HG03342 (cell line): ENCODE results near the gene SMAD3.

ENCODE experiments used
- ATAC-seq: cut with Tn5 transposase; IDR thresholded peaks from one replicate; pipeline ENCODE4 v1.9.1; 2021; ENCODE audit warnings: mild to moderate bottlenecking, moderate library complexity; ENCODE audit not compliant: unreplicated experiment

The SMAD3 gene

GRCh38 chr15:67035886-67036285 lies 29.5 kb upstream of the SMAD3 start:
- ATAC-seq: no peak

- no peak for ATAC-seq
These were observed 28.4 kb upstream of the SMAD3 start for GRCh38 chr15:67036775-67037555.

GRCh38 chr15:67037694-67038093 lies 27.7 kb upstream of the SMAD3 start:
- no peak for ATAC-seq

GRCh38 chr15:67038736-67039135 lies 26.7 kb upstream of the SMAD3 start:
- no peak for ATAC-seq

GRCh38 chr15:67039384-67040075 lies 25.9 kb upstream of the SMAD3 start:
- no peak for ATAC-seq

- no peak for ATAC-seq
These were observed 25.1 kb upstream of the SMAD3 start for GRCh38 chr15:67040277-67040676.

- no peak for ATAC-seq
These were observed 22.8 kb upstream of the SMAD3 start for GRCh38 chr15:67042551-67043142.

GRCh38 chr15:67043939-67044771 lies 21.2 kb upstream of the SMAD3 start:
- no peak for ATAC-seq

- ATAC-seq: no peak
These were observed 18.2 kb upstream of the SMAD3 start for GRCh38 chr15:67047149-67047661.

GRCh38 chr15:67048281-67049279 lies 16.8 kb upstream of the SMAD3 start:
- ATAC-seq: no peak

GRCh38 chr15:67049351-67050044 lies 15.9 kb upstream of the SMAD3 start:
- no peak for ATAC-seq

GRCh38 chr15:67050062-67050461 lies 15.3 kb upstream of the SMAD3 start:
- ATAC-seq: no peak

GRCh38 chr15:67050522-67051087 lies 14.8 kb upstream of the SMAD3 start:
- no peak for ATAC-seq

GRCh38 chr15:67051088-67052045 lies 14.0 kb upstream of the SMAD3 start:
- ATAC-seq: no peak

GRCh38 chr15:67054676-67055075 lies 10.7 kb upstream of the SMAD3 start:
- ATAC-seq: no peak

- ATAC-seq: no peak
These were observed 6.3 kb upstream of the SMAD3 start for GRCh38 chr15:67059127-67059553.

GRCh38 chr15:67061811-67062368 lies 3.5 kb upstream of the SMAD3 start:
- no peak for ATAC-seq
